Tibial nerve (tissue), 4 donors: ENCODE measurements around the gene MRPL17.

Source experiments
- CTCF ChIP-seq, 5 experiments: fragments of 200-600 bp in 3 of 5; fragments of 450-650 bp in 2 of 5; sonication (generic) in 3 of 5; IDR thresholded peaks; one replicate each; pipeline ENCODE4 v1.5.1; 2016 to 2019; ENCODE audit warnings: antibody characterized with exemption in 5 of 5, mild to moderate bottlenecking in 3 of 5, moderate library complexity in 2 of 5
- EP300 ChIP-seq, 2 donors: sonication (generic); formaldehyde crosslinking; IDR thresholded peaks; one replicate each; pipeline ENCODE4 v1.6.1; 2017; ENCODE audit warnings: antibody characterized with exemption in 2 of 2, mild to moderate bottlenecking in 1 of 2
- POLR2A ChIP-seq, 2 donors: fragments of 450-650 bp; IDR thresholded peaks; one replicate each; pipeline ENCODE4 v1.6.1; 2017; ENCODE audit warnings: antibody characterized with exemption in 2 of 2, mild to moderate bottlenecking in 2 of 2, moderate library complexity in 2 of 2

- TF ChIP-seq POLR2A (IDR thresholded peaks at IDR 0.05) (no peak), CTCF (IDR thresholded peaks at IDR 0.05) (no peak), EP300 (IDR thresholded peaks at IDR 0.05) (no peak)
These were observed 49.4 kb downstream of the MRPL17 start for GRCh38 chr11:6633422-6634408.
